Measurements from ENCODE around the gene PIP5KL1. TPM values are rescaled to one million over a fixed set of nuclear protein-coding genes. Genes with fewer than 3 reads are reported as not detected.

PIP5KL1 gene
- total RNA-seq, 2 experiments from 2014 or later, result 0.95 to 4.4 TPM

DNA sequence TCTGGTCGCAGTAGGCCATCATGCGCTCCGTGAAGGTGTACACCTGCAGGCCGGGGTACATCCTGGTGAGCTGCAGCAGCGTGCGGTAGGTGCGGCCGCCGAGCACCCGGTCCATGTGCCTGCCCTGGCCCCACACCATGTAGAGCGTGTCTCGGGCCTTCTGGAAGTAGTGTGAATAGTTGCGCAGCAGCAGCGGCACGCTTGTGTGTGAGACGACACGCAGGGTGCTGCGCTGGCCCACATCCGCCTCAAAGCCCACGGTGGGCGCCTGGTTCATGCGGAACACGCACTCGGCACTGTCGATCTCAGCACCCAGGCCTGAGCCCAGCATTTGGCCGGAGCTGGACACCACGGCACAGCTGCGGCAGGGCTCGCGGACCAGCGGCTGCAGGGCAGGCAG lies 18.3 kb downstream of the PIP5KL1 start:
- TF ChIP-seq, protein P1, sequence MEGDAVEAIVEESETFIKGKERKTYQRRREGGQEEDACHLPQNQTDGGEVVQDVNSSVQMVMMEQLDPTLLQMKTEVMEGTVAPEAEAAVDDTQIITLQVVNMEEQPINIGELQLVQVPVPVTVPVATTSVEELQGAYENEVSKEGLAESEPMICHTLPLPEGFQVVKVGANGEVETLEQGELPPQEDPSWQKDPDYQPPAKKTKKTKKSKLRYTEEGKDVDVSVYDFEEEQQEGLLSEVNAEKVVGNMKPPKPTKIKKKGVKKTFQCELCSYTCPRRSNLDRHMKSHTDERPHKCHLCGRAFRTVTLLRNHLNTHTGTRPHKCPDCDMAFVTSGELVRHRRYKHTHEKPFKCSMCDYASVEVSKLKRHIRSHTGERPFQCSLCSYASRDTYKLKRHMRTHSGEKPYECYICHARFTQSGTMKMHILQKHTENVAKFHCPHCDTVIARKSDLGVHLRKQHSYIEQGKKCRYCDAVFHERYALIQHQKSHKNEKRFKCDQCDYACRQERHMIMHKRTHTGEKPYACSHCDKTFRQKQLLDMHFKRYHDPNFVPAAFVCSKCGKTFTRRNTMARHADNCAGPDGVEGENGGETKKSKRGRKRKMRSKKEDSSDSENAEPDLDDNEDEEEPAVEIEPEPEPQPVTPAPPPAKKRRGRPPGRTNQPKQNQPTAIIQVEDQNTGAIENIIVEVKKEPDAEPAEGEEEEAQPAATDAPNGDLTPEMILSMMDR (conservative IDR thresholded peaks at IDR 0.05; ENCODE audit: low read length), result no peak
- TF ChIP-seq EZH2phosphoT487 (IDR thresholded peaks at IDR 0.05; ENCODE audit: borderline replicate concordance, low read depth, low read length), result no peak
- Histone ChIP-seq H3K4me3 (ENCODE audit: low read depth, low read length, poor library complexity, severe bottlenecking) (peak overlapping the region; percentile 32), H3K27ac (ENCODE audit: low read depth, low read length, poor library complexity, severe bottlenecking) (peak overlapping the region; percentile 65), H3K36me3 (ENCODE audit: insufficient read depth, low read length) (peaks cover 81% of the 10 kb centered on the region), H4K20me1 (ENCODE audit: insufficient read depth, low read length) (0 out of 2 replicates have a peak, but pooled peaks cover 3% of the 10 kb centered on the region), H2AFZ (ENCODE audit: low read length) (no peak overlapping the region), H3K4me2 (ENCODE audit: low read length) (peak overlapping the region; percentile 57), H3K4me1 (ENCODE audit: insufficient read depth, low read length, poor library complexity, severe bottlenecking) (peaks cover 53% of the 10 kb centered on the region), H3K9me3 (ENCODE audit: low read length) (no peaks in the 10 kb centered on the region), H3K79me2 (ENCODE audit: insufficient read depth, low read depth, low read length) (peaks cover 39% of the 10 kb centered on the region), H3K9me2 (ENCODE audit: insufficient read depth, low read length) (no peaks in the 10 kb centered on the region)
- ChIA-PET CTCF (ENCODE audit: unreplicated experiment) (interaction anchor here (0.8 kb wide), 1 partner anchor 42 kb away, joined by 3 read pairs; no protein-coding TSS in a partner anchor), POLR2A (no interaction called here)
- no TSS peak for BruUV-seq (replicated peaks)
- DNase-seq (ENCODE audit: low spot score), result no peak
- intact Hi-C loops (cut with micrococcal nuclease; ENCODE audit: unreplicated experiment), result no loop called here

DNA sequence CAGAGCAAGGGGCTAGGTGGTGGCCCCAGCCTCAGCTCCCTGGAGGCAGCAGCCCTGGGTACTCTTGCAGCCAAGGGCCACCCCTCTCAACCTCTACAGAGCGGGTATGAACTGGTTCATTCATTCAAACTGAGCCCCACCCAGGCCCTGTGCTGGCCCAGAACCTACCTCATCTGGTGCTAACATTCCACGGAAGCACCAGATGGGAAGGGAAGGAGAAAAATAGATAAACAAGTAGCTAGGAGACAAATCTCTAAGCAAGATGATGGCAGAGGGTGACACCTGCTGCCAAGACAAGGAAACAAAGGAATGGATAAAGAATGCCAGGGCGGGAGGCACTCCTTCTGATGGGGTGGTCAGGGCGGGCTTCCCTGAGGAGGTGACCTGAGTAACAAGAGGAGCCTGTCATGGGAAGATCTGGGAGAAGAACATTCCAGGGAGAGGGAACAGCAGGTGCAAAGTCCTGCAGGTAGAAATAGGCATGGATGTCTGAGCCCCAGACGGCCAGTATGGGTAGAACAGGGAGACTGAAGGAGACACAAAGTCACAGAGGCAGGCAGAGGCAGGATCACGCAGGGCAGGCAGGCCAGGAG lies 19.9 kb downstream of the PIP5KL1 start:
- DNase-seq (ENCODE audit: low spot score), result no peak
- POLR2A ChIA-PET, result no interaction called here
- TF ChIP-seq, protein P1 (conservative IDR thresholded peaks at IDR 0.05; ENCODE audit: low read length), result peak; percentile 62
- no peak for TF ChIP-seq EZH2phosphoT487 (IDR thresholded peaks at IDR 0.05; ENCODE audit: borderline replicate concordance, low read depth, low read length)

DNA sequence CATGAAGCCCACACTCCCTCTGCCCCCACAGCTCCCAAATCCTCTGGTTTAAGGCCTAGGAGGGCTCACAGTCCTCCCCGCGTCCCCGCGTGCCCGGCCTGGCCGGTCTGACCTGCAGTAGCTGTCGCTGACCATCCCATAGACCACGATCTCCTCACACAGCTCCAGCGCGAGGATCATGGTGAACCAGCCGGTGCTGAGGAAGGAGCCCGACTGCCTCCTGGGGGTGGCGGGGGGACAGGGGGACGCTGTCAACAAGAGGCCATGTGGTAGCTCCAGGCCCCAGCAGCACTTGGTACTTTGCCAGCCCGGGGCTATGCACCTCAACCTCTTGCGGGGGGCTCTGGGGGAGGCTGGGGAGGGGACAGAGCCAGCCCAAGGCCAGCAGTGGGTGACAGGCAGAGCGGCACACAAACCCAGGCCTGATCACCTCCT lies 20.7 kb downstream of the PIP5KL1 start:
- POLR2A ChIA-PET, result no interaction called here

More for the DNA sequence above, 19.9 kb downstream of the PIP5KL1 start:
- H4K20me1 ChIP-seq (ENCODE audit: insufficient read depth, low read length), result 0 out of 2 replicates have a peak, but pooled peaks cover 3% of the 10 kb centered on the region
- H3K4me3 ChIP-seq (ENCODE audit: low read depth, low read length, poor library complexity, severe bottlenecking), result peak overlapping the region; percentile 32
- peaks cover 76% of the 10 kb centered on the region for H3K36me3 ChIP-seq (ENCODE audit: insufficient read depth, low read length)
- no peak overlapping the region for H2AFZ ChIP-seq (ENCODE audit: low read length)
- H3K9me3 ChIP-seq (ENCODE audit: low read length), result no peaks in the 10 kb centered on the region
- CTCF ChIA-PET (ENCODE audit: unreplicated experiment), result interaction anchor here (1.0 kb wide), 1 partner anchor 11 kb away, joined by 3 read pairs; no protein-coding TSS in a partner anchor
- intact Hi-C loops (cut with micrococcal nuclease; ENCODE audit: unreplicated experiment), result no loop called here
- no peaks in the 10 kb centered on the region for H3K9me2 ChIP-seq (ENCODE audit: insufficient read depth, low read length)
- peak overlapping the region; percentile 57 for H3K4me2 ChIP-seq (ENCODE audit: low read length)
- peaks cover 68% of the 10 kb centered on the region for H3K4me1 ChIP-seq (ENCODE audit: insufficient read depth, low read length, poor library complexity, severe bottlenecking)
- H3K79me2 ChIP-seq (ENCODE audit: insufficient read depth, low read depth, low read length), result peaks cover 30% of the 10 kb centered on the region
- peak overlapping the region; percentile 65 for H3K27ac ChIP-seq (ENCODE audit: low read depth, low read length, poor library complexity, severe bottlenecking)
- BruUV-seq (replicated peaks), result no TSS peak

More for the DNA sequence above, 20.7 kb downstream of the PIP5KL1 start:
- CTCF ChIA-PET (ENCODE audit: unreplicated experiment), result interaction anchor here (0.6 kb wide), 1 partner anchor 20 kb away, joined by 3 read pairs; no protein-coding TSS in a partner anchor
- H3K4me2 ChIP-seq (ENCODE audit: low read length), result no peak overlapping the region
- intact Hi-C loops (cut with micrococcal nuclease; ENCODE audit: unreplicated experiment), result loop anchor here (10.0 kb wide), 1 partner anchor 775 kb away; the partner anchor contains the start of gene SET
- H3K36me3 ChIP-seq (ENCODE audit: insufficient read depth, low read length), result peaks cover 69% of the 10 kb centered on the region
- peaks cover 23% of the 10 kb centered on the region for H3K79me2 ChIP-seq (ENCODE audit: insufficient read depth, low read depth, low read length)
- H3K27ac ChIP-seq (ENCODE audit: low read depth, low read length, poor library complexity, severe bottlenecking), result no peak overlapping the region
- H3K9me3 ChIP-seq (ENCODE audit: low read length), result no peaks in the 10 kb centered on the region
- H2AFZ ChIP-seq (ENCODE audit: low read length), result no peak overlapping the region
- no peak for TF ChIP-seq EZH2phosphoT487 (IDR thresholded peaks at IDR 0.05; ENCODE audit: borderline replicate concordance, low read depth, low read length)
- TF ChIP-seq, protein P1 (conservative IDR thresholded peaks at IDR 0.05; ENCODE audit: low read length), result no peak
- BruUV-seq (replicated peaks), result no TSS peak
- H3K9me2 ChIP-seq (ENCODE audit: insufficient read depth, low read length), result no peaks in the 10 kb centered on the region
- H3K4me1 ChIP-seq (ENCODE audit: insufficient read depth, low read length, poor library complexity, severe bottlenecking), result peaks cover 68% of the 10 kb centered on the region
- no peak overlapping the region for H3K4me3 ChIP-seq (ENCODE audit: low read depth, low read length, poor library complexity, severe bottlenecking)
- H4K20me1 ChIP-seq (ENCODE audit: insufficient read depth, low read length), result 0 out of 2 replicates have a peak, but pooled peaks cover 3% of the 10 kb centered on the region
- no peak for DNase-seq (ENCODE audit: low spot score)

Data from OCI-LY7 (cell line).